ENCODE measurements around the gene ARAP1. TPM values are rescaled to one million over a fixed set of nuclear protein-coding genes. Genes with fewer than 3 reads are reported as not detected.
A peak's percentile ranks its signal among the peaks of the same experiment; 100 is the strongest.

ARAP1 gene
- total and polyA plus RNA-seq, 2 of the 8 experiments (the other 6 are each of a cell fraction or from before 2014, with no cell fraction given): 25.7 to 61.6 TPM

- TF ChIP-seq TCF12 (IDR thresholded peaks at IDR 0.05; ENCODE audit: low read depth, low read length) (no peak), TAF1 (IDR thresholded peaks at IDR 0.05; ENCODE audit: low read depth, low read length) (no peak), TBP (IDR thresholded peaks at IDR 0.05; ENCODE audit: low read depth, low read length) (no peak), MAFK (IDR thresholded peaks at IDR 0.05; ENCODE audit: low read depth, low read length) (no peak), CBX8 (IDR thresholded peaks at IDR 0.05; ENCODE audit: borderline replicate concordance, low read depth, low read length) (no peak), SP4 (IDR thresholded peaks at IDR 0.05; ENCODE audit: low read length) (no peak), KDM1A (IDR thresholded peaks at IDR 0.05; ENCODE audit: borderline replicate concordance, low read length) (no peak), HDAC6 (IDR thresholded peaks at IDR 0.05; ENCODE audit: low read depth, low read length) (no peak), MAX (IDR thresholded peaks at IDR 0.05) (no peak), KDM4A (IDR thresholded peaks at IDR 0.05; ENCODE audit: low read depth, low read length, severe bottlenecking) (no peak), EGR1 (IDR thresholded peaks at IDR 0.05; ENCODE audit: borderline replicate concordance, low read depth, low read length) (no peak), SP2 (IDR thresholded peaks at IDR 0.05; ENCODE audit: low read length) (no peak)
- no peaks in the 10 kb centered on the region for H3K27me3 ChIP-seq (replicated peaks in 1 of 4; ENCODE audit: control insufficient read depth in 3 of 4, extremely low read depth in 1 of 4, insufficient read depth in 3 of 4, low read length in 3 of 4)
- H3K23ac ChIP-seq (ENCODE audit: insufficient read length): no peak overlapping the region
- no peak overlapping the region for H2BK20ac ChIP-seq (ENCODE audit: low read length)
- H4K91ac ChIP-seq (replicated peaks; ENCODE audit: insufficient read length, low read length): no peak overlapping the region
- DNase-seq (ENCODE audit: low read depth in 1 of 2, low spot score in 2 of 2): no peak
- H4K8ac ChIP-seq (ENCODE audit: extremely low read depth, insufficient read depth, low read length): peak overlapping the region; percentile 36
- H3K4me2 ChIP-seq (ENCODE audit: insufficient read depth in 1 of 2, low read depth in 2 of 2, low read length in 2 of 2): no peak overlapping the region
- H3K4ac ChIP-seq (replicated peaks; ENCODE audit: insufficient read length, low read depth, low read length): no peak overlapping the region
- H3K18ac ChIP-seq (ENCODE audit: extremely low read depth, low read length): no peak overlapping the region
- H3K9ac ChIP-seq (replicated peaks in 1 of 4; ENCODE audit: extremely low read depth in 1 of 4, low read depth in 3 of 4, low read length in 3 of 4): no peak overlapping the region; a peak in 1 of 7 replicates
- WGBS, 2 experiments (ENCODE audit: extremely low coverage in 1 of 2, insufficient coverage in 1 of 2, insufficient read length in 1 of 2, insufficient replicate concordance in 2 of 2, low coverage in 1 of 2, low lambda C conversion rate in 2 of 2, missing lambda C conversion rate in 1 of 2): 91% methylated on average over 5 of the region's 5 CpGs; no CpG with 5 or more reads in 1 of the 2 experiments
- no peak overlapping the region for H2AK5ac ChIP-seq (ENCODE audit: low read depth, low read length)
- no peaks in the 10 kb centered on the region for H3K23me2 ChIP-seq (ENCODE audit: low read depth, low read length)
- H2BK120ac ChIP-seq (replicated peaks; ENCODE audit: low read depth, low read length): no peak overlapping the region
- H3K4me1 ChIP-seq (replicated peaks in 1 of 4; ENCODE audit: control insufficient read depth in 3 of 4, insufficient read depth in 4 of 4, low read length in 3 of 4): peaks cover 0 to 9% (median 5%) of the 10 kb centered on the region in 4 experiments; a peak in 3 of 7 replicates
- no peak overlapping the region for H3K4me3 ChIP-seq (ENCODE audit: extremely low read depth in 1 of 4, insufficient read depth in 2 of 4, low read depth in 3 of 4, low read length in 4 of 4)
- peaks cover 10 to 15% of the 10 kb centered on the region in 2 experiments for H4K20me1 ChIP-seq (replicated peaks in 1 of 2; ENCODE audit: control insufficient read depth in 1 of 2, insufficient read depth in 2 of 2, low read length in 2 of 2)
- no peak overlapping the region; the same call in 1 of the 2 replicates for H3K27ac ChIP-seq (ENCODE audit: low read depth, low read length)
- H3K9me3 ChIP-seq (ENCODE audit: insufficient read depth in 2 of 2, low read depth in 1 of 2, low read length in 1 of 2): no peaks in the 10 kb centered on the region
- no peak overlapping the region for H2AFZ ChIP-seq (ENCODE audit: low read length)
- CTCF ChIA-PET (ENCODE audit: partially characterized antibody): interaction anchor here (0.9 to 7.5 kb wide), 26 partner anchors 8 to 459 kb away, joined by 3 to 105 read pairs (median 4); partner anchors contain the start of gene STARD10
- no peak overlapping the region for H3K56ac ChIP-seq (replicated peaks; ENCODE audit: insufficient read length, low read depth, low read length)
- peak overlapping the region; percentile 64; the same call in 1 of the 2 replicates for H2BK12ac ChIP-seq (ENCODE audit: low read depth, low read length)
- 0 out of 2 replicates have a peak overlapping the region, but pooled peaks have one; percentile 2 for H2BK5ac ChIP-seq (ENCODE audit: low read depth, low read length)
- no peak for FAIRE-seq
- H3K14ac ChIP-seq (ENCODE audit: insufficient read length): no peak overlapping the region
- H2BK15ac ChIP-seq (ENCODE audit: low read length): no peak overlapping the region
- H3K79me2 ChIP-seq (ENCODE audit: control insufficient read depth in 1 of 2, insufficient read depth in 2 of 2, low read length in 2 of 2): peaks cover 0 to 42% of the 10 kb centered on the region in 2 experiments; a peak in 2 of 4 replicates
- H3K36me3 ChIP-seq (ENCODE audit: control insufficient read depth in 2 of 4, insufficient read depth in 4 of 4, low read length in 3 of 4): peaks cover 0 to 9% (median 0%) of the 10 kb centered on the region in 4 experiments; a peak in 4 of 8 replicates
- POLR2A ChIA-PET (ENCODE audit: partially characterized antibody): interaction anchor here (1.2 kb wide), 1 partner anchor 12 kb away, joined by 3 read pairs; no protein-coding TSS in a partner anchor
- H4K5ac ChIP-seq (ENCODE audit: insufficient read length, low read depth, low read length): no peak overlapping the region
- H3K79me1 ChIP-seq (ENCODE audit: low read depth, low read length): peaks cover 14% of the 10 kb centered on the region; the same call in 1 of the 2 replicates
Measured at GRCh38 chr11:72724021-72724551, 28.1 kb downstream of the ARAP1 start.

All from H1 (cell line).